SKM-1 (cell line): ENCODE measurements around the gene MYO18A.
"Not testable (repeated sequence)": the region's sequence is repeated elsewhere in the genome, so short reads cannot be mapped to it uniquely, and the experiment has no call there.

Experiments used
- DNase-seq: peaks from one replicate; lab custom pipeline; 2025; ENCODE audit not compliant: unreplicated experiment; lab: John Stamatoyannopoulos, UW

Gene MYO18A

DNA sequence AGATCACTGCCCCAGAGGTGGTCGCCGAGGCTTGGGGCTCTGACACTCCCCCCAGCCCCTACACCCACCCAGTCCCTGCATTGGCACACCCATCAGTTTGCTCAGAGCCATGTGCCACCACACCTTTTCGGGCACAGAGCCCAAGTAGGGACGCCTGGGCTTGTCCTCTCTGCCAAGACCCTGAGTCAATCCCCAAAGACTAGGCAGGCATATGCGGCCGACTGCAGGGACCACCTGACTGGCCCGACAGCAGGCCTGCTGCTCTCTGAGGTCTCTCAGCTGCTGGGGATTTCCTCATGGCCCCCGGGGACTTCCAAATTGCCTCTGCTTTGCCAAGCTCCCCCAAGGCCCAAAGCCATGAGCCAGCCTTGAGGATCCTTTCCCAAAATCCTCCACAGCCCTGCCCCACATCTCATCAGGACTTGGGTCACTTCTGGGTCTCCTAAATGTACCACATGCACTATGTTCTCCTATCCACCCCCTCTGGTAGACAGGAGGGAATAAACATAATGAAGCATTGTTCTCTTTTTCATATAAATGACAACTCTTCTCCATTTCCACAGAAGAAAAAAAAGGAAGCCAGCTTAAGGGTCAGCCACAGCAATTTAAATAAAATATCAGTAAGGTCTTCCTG, 30.6 kb downstream of the MYO18A start:
- DNase-seq: no peak

DNA sequence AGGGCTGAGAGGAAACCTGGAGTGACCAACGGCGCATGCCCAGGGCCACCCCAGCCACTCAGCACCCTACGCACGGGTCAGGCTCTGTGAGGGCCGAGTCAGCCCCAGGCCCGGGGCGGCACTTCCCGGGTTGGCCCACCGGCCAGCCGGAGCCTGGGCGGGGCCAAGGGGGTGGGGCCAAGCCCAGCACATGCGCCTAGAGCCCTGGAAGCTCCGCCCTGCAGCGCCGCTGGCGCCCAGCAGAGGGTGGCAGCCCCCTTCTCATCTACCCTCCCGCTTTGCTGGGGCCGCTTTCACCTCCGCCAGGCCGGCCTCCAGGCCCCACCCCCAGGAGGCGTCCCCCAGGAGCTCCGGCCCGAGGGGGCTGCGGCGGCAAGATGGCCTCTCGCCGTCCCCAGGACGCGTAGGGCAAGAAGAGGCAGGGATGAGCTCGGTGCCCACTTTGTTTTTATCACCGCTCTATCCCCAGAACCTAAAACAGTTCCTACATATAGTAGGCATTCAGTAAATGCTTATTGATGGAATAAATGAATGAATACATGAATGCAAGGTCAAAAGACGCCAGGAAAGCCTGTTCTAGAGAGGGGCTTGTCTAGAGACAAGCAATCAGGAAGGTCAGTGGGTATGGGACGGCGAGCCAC, 31.3 kb downstream of the MYO18A start:
- peak; percentile 82 for DNase-seq

DNA sequence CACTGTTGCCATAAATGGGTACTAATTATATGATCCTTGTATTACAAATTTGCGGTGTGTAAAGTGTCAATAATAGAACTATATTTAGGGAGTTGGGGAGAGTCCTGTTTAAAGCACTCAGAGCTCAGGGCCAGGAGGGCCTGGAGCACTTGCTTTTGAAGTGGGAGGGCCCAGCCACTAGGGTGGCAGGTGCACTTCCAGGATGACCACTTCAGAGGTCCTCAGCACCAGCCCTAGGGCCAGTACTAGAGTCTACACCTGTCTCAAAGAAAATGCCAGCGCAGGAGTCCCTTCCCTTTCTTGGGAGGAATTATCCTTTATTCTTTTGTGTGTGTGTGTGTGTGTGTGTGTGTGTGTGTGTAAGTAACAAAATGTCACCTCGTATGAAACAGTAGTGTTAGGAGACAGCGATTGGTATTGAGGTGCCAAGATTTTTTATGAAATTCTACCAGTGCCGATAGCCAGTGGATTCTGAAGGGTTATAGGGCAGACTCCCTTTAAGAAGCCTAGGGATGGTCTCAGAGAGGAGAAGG, 31.9 kb downstream of the MYO18A start:
- DNase-seq: no peak

DNA sequence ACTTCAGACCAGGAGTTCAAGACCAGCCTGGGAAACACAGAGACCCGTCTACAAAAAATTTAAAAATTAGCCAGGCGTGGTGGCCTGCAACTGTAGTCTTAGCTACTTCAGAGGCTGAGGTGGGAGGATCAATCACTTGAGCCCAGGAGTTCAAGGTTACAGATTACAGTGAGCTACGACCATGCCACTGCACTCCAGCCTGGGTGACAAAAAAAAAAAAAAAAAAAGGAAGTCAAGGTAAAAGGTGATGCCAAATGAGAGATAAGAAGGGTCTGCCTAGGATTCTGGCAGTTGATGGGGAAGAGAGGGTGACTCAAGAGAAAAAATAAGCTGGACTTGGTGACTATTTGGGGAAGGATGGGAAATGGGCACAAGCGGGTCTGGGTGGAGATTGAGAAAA, 32.5 kb downstream of the MYO18A start:
- DNase-seq: no peak

DNA sequence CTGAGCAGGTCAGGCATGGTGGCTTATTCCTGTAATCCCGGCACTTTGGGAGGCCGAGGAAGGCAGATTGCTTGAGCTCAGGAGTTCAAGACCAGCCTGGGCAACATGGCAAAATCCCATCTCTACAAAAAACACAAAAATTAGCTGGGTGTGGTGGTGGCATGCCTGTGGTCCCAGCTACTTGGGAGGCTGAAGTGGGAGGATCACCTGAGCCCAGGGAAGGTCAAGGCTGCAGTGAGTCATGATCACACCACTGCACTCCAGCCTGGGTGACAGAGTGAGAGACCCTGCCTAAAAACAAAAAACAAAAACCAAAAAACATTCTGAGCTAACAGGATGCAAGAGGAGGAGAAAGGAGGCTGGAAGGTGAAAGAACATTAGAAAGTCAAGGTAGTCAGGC, 33.0 kb downstream of the MYO18A start:
- DNase-seq: not testable (repeated sequence)

DNA sequence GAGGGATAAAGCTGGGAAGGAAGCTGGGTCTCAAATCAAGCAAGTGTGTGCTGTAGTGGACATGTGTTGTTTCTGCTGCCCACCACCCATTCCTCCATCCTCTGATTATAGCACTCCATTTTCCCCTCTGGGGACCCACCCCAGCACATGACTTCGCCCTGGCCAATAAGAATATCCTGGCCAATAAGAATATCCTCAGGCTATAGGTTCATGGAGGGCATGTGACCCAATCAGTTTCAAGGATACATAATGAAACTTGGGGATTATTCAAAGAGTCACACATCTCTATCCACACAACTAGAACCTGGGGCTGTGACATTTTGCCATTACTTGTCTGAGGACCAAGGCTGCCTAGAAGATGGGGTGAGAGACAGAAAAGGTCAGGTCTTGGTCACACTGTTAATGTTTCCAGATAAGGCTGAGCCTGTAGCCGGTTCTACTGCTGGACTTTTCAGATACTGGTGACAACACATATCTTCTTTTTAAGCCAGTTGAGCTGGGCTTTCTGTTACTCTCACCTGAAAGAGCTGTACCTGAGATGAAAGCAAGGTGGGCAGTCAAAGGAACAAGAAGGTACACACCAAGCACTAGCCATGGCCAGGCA, 33.7 kb downstream of the MYO18A start:
- no peak for DNase-seq

DNA sequence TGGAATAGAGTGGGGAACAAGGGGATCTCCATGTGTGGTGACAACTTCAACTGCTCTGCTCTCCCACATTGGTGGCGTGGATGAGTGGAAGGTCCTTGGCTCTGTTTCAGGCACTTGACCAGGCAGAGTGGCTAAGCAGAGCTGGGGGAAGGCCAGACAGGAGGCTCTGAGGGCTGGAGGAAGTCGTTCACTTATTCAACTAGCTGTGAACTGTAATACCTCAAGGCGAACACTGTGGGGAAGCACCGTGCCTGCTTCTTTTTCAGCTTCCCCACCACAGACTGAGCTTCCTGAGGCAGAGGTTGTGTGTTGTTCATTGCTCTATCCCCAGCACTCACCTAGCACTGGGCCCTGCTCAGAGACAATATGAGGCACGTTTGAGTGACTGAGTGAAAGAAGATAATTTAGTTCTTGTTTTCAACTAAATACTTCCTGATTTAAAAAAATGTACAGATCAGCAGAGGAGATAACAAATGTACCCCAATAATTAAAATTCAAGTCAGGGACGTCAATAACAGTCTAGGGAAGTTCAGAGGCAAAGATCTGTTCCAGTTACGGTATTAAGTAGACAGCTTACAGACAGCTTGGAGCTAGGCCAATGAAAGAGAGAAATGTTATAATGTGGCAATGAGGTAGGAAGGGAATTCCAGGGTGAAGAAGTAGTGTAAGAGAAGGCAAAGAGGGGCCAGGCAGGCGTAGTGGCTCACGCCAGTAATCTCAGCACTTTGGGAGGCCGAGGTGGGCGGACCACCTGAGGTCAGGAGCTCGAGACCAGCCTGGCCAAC, 34.7 kb downstream of the MYO18A start:
- peak; percentile 81 for DNase-seq

DNA sequence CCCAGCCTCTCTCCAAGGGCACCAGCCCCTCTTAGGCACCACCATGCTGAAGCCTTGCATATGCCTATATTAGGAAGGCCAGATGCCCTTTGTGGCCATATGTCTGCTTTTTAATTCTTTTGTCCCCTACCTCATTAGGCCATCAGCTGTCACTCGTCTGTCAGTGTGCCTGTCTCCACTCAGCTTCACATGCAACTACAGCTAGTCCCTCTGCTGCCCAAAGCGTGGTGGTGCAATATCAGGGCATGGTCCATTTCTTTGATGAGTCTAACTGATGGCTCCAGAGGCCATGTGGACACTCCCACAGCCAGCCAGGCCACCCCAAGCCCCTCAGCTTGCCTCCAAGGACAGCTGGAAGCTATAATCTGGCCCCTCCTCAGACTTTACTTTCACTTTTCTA, 36.3 kb downstream of the MYO18A start:
- no peak for DNase-seq

DNA sequence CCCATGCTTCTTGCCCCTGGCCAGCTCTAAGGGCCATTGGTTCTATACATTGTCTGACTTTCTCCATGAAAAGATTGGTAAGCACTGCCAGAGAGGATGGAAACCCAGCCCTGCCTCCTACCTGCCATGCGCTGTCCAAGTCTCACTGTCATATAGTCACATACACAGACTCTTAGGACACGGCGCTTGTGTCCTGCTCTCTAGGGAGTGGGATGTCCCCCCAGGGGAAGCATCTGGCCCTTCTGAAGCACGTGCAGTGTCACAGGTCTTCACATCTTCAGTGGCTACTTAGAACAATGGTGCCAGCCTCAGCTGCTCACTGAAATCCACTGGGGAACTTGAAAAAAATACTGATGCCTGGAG, 38.7 kb downstream of the MYO18A start:
- no peak for DNase-seq

DNA sequence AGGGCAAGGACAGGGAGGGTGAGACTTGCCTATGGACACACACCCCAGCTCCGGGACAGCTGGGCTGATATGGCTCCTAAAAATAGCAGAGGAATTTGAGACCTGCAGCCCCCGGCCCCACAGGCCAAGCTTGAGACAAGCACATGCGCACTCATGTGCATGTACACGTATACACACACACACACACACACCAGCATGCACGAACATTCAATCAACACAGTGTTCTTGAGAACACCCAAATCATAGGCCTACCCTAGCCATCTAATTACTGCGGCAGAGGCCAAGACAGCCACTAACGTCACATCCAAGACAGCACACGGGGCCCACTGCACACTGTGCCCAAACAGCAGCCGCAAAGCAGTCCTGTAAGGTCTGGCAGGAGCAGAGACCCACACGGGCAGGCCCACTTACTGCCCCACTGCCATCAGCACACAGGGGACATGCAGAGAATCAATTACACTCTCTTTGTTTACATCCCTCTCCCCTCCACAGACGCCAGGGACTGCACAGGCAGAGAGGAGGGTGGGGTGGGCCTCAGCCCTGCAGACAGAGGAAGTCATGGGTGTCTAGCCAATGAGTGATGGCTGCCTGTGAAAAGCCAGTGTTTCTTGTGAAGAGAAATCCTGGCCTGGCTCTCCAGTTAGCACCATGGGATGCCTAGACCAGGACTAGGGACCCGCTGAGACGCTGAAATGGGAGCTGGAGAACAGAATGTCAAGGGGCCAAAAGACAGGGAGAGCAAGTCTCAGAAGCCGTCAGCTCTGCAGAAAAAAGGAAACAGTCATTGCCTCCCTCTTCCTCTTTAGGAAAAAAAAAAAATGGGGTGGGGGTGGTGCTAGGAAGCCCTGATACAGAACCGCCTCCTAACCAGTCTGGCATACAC, 39.3 kb downstream of the MYO18A start:
- DNase-seq: peak; percentile 75

DNA sequence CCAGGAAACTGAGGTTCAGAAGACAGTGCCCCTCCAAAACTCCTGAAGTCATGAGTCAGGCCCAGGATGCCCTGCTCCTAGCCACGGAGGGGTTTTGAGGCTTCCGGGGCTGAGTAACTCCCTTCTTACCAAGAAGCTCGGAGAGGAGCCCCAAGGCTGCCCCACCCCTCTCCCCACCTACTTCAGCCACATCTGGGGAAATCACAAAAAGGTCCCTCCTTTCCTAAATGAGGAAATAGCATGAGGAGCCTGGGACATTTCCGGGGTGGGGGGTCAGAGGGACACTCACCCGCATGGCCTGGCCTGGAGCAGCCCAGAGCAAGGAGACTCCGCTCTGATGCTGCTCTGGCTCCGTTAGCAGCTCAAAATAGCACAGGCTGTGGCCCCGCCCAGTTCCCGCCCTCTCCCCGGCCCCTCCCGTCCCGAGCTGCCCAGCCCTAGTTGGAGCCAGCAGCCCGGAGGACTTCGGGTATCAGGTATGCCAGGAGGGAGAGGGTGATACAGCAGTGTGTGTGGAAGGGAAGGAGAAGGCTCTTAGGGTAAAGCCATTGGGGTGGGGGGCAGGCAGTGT, 40.1 kb downstream of the MYO18A start:
- peak; percentile 94 for DNase-seq

DNA sequence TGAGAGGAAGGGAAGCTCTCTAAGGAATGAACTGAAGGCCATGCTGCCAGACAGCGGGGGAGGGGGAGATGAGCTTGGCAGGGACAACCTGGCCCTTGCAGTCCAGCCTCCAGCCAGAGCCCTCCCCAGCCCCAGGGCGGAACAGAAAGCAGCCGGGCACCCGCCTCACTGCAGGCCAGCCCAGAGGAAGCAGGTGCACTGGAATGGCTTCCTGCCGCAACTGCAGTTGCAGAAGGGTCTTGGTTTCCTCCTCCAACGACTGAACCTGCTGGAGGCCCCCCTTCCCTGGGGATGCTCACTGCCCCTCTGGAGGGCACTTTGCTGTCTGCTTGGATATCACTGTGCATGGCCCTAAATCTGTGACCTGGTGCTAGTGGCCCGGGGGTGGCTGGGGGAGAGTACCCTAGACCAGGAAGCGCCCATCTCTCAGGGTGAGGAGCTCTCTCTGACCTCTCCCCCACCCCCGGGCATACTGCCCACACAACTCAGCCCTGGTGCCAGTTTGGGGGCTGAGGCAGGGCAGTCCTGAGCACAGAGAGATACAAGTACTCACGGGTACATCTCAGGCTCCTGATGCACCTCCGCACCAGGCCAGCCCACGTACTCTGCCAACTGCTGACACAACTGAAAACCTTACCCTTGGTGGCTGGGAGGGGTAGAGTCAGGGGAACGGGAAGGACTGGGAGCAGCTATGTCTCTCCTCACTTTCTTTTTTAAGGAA, 41.1 kb downstream of the MYO18A start:
- peak; percentile 60 for DNase-seq

DNA sequence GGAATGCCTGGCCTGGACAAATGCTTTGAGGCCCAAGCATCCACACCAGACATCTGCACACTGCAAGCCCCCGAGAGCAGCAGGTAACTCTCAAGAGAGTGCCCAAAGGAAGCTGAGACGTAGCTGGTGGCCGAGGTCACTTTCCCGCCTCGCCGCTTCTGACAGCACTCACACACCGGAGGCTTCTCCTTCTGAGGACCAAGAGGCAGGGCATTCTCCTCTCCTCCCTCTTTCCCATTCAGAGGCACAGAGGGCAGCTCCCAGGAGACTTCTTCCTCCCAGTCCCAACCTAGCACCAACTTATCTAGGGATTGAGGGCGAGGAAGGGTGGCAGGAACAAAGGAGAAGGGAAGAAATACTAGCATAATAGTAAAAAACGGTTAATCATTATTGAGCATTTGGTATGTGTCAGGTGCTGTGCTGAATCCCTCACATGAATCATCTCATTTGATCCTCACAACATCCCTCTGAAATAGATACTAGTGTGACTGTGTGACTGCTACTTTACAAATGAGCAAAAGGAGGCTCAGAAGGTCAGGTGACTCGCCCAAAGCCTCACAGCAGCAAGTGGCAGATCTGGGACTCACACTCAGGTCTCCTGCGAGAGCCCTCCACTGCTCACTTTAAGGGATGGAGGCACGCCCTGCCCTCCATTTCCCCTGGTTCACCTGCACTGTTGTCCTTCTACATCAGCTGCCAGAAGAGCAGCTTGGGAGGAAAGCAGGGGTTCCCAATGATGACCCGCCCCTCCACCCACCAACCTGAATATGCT, 41.8 kb downstream of the MYO18A start:
- no peak for DNase-seq

DNA sequence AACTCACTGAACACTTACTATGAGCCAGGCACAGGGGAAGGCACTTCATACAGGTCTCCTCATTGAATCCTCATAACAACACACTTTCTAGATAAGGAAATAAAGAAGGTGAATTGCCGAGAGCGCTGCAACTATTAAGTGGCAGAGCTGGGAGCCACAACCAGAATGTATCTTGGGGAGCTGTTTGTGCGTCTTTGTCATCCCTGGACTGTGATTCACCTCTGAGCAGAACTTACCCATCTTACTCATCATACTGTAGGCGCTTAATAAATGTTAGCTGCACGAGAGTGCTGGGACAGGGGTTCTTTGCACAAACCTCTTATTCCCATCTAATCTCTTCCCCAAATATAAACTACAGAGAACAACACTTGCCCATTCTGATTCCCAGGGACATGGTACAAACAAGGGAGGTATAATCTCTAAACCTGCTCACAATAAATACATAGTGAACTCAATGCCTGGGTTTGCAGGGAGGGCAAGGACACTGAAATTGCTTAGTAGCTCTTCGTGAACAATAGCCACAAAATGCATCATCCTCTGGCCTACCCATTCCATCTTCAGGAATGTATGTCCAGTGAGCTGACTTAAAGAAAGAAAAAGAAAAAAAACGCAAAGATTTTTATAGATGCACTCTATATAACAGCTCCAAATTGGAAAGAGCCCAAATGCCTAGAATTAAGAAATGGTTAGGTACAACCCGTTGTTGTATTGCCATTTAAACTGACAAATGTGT, 43.0 kb downstream of the MYO18A start:
- no peak for DNase-seq

DNA sequence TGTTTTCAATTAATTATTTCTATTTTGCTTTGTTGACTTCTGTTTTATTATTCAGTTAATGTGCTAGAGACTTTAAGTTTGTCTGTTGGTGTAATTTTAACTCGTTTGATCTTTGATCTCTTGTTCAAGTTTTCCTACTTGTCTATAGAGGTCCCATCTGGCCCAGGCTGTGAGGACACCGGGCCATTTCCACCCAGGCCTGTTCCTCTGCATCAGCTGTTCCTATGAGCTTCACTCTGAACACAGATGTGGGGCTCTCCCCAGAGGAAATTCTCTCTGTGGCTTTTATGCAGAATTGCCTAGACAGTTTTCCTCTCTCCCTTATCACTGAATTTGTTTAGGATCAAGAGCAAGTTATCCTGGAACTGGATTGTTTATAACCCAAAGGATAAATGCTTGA, 44.7 kb downstream of the MYO18A start:
- DNase-seq: no peak

DNA sequence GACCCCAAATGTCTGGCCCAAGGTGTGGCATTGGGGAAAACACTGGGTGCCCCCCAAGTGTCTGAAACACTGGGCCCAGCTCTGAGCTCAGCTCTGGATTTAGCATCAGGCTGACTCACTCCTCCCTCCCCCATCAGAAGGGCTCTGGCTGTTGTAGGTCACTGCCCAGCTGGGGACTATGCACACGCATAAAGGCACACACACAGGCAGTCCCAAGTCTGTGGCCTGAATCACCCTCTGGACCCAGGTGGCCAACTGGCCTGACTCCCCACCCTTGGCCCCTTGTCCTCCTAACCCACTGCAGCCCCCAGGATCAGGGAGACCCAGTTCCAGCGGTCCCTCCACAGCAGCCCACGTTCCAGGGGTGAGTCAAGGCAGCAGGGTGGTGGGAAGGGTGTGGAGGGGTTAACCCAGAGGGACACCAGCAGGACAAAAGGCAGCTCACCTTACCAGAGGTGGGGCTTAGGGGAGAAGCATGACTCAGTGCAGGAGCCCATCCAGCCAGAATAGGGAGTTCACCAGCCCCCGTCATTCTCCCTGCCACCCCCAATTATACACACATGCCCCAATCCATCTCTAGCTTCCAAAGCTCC, 47.0 kb downstream of the MYO18A start:
- DNase-seq: no peak

DNA sequence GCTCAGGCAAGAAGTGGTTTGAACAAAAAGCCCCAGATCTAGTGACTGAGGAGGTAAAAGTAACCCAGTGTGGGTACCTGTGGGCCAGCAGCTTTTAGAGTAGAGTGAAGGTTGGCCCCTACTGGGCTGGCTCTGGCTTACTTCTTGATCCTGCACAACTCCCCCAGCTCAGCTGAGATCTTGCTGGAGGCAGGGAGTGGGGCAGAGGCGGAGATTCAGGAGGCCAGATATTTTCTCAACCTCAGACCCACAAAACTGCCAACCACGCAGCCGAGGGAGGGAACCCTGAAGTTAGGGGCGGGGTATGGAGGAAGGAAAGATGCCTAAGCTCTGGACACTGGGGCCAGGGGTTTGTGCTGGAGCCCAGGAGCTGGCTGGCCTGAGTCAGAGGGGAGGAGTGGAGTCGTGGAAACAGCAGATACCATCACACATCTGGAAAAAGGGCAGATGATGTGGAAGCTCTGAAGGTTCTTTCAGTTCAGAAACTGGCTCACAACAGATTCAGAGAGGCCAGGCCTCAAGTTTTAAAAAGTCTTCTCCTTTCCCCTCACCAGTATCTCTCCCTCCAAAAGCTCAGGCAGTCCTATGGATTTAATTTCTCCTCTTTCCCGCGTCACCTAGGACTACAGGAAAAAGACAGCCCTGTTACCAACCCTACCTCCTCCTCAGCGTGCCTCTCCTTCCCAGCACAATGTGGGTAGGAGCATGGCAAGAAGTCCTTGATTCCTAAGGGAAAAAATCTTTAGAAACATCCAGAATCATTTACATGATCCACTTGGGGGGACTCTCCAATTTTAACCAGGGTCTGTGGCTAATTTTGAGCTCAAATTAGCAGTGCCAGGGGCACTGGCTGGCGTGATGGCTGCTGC, 48.1 kb downstream of the MYO18A start:
- DNase-seq: no peak
